SU-DHL-6 (cell line): ENCODE results near the gene SLC9C1.

ENCODE experiments used
- CTCF ChIP-seq: fragments of 200-600 bp; sonication (generic); IDR thresholded peaks from one replicate; pipeline ENCODE4 v1.5.1; 2017; ENCODE audit warnings: antibody characterized with exemption, mild to moderate bottlenecking, low read length, moderate library complexity; ENCODE audit not compliant: insufficient read depth, poor library complexity, severe bottlenecking
- EZH2phosphoT487 ChIP-seq: fragments of 200-600 bp; sonication (generic), shearing (Covaris generic); conservative IDR thresholded peaks from 2 replicates; pipeline ENCODE4 v1.6.1; 2018; ENCODE audit warnings: mild to moderate bottlenecking, antibody characterized with exemption, low read length, moderate library complexity, mixed read lengths

- TF ChIP-seq CTCF (no peak), EZH2phosphoT487 (no peak)
Observed at GRCh38 chr3:112333381-112334317, 39.6 kb upstream of the SLC9C1 start.
